SU-DHL-6 (cell line): ENCODE results near the gene FARP2.

ENCODE experiments used
- CTCF ChIP-seq: fragments of 200-600 bp; sonication (generic); IDR thresholded peaks from one replicate; pipeline ENCODE4 v1.5.1; 2017; ENCODE audit warnings: antibody characterized with exemption, mild to moderate bottlenecking, low read length, moderate library complexity; ENCODE audit not compliant: insufficient read depth, poor library complexity, severe bottlenecking
- EZH2phosphoT487 ChIP-seq: fragments of 200-600 bp; sonication (generic), shearing (Covaris generic); conservative IDR thresholded peaks from 2 replicates; pipeline ENCODE4 v1.6.1; 2018; ENCODE audit warnings: mild to moderate bottlenecking, antibody characterized with exemption, low read length, moderate library complexity, mixed read lengths

GRCh38 chr2:241532733-241533601, 176.9 kb downstream of the FARP2 start:
- TF ChIP-seq CTCF, result no peak
- no peak for TF ChIP-seq EZH2phosphoT487
